GM23338 (cell line): ENCODE data around the gene ARID3A. TPM values are rescaled to one million over a fixed set of nuclear protein-coding genes. Genes with fewer than 3 reads are reported as not detected.

ENCODE experiments used
- ATAC-seq: fragments of 200-7000 bp; cut with Tn5 transposase; 3 replicates; pipeline ENCODE4 v1.9.1; 2020
- DNase-seq: peaks from one replicate; pipeline ENCODE4 v3.0.0-alpha.2; 2015; ENCODE audit warnings: low spot score
- H2AFZ ChIP-seq: fragments of 200-600 bp; sonication (generic); 2 replicates; pipeline ENCODE4 v1.8.0; 2016; ENCODE audit warnings: antibody characterized with exemption, mild to moderate bottlenecking, moderate library complexity
- H3F3A ChIP-seq: fragments of 200-600 bp; sonication (generic); replicated peaks from 2 replicates; pipeline ENCODE4 v1.8.0; 2017; ENCODE audit warnings: antibody characterized with exemption, mixed run types, low read depth
- H3K27ac ChIP-seq: fragments of 200-600 bp; sonication (generic); 2 replicates; pipeline ENCODE4 v1.6.1; 2016; ENCODE audit warnings: low read depth
- H3K27me3 ChIP-seq: fragments of 200-600 bp; sonication (generic); 2 replicates; pipeline ENCODE4 v1.8.0; 2016; ENCODE audit warnings: mild to moderate bottlenecking, mixed run types, moderate library complexity; ENCODE audit not compliant: insufficient read depth
- H3K36me3 ChIP-seq: fragments of 200-600 bp; sonication (generic); 2 replicates; pipeline ENCODE4 v1.8.0; 2016; ENCODE audit warnings: mild to moderate bottlenecking; ENCODE audit not compliant: insufficient read depth
- H3K4me1 ChIP-seq: fragments of 200-600 bp; sonication (generic); 2 replicates; pipeline ENCODE4 v1.8.0; 2016; ENCODE audit warnings: mild to moderate bottlenecking, moderate library complexity; ENCODE audit not compliant: insufficient read depth
- H3K4me2 ChIP-seq: fragments of 200-600 bp; sonication (generic); 2 replicates; pipeline ENCODE4 v1.7.1; 2017; ENCODE audit warnings: mixed run types
- H3K4me3 ChIP-seq: fragments of 200-600 bp; sonication (generic); 2 replicates; pipeline ENCODE4 v1.6.1; 2016; ENCODE audit warnings: mixed run types
- H3K79me2 ChIP-seq: fragments of 200-600 bp; sonication (generic); replicated peaks from 2 replicates; pipeline ENCODE4 v1.8.0; 2017; ENCODE audit warnings: mild to moderate bottlenecking; ENCODE audit not compliant: insufficient read depth
- H3K9me2 ChIP-seq: fragments of 200-600 bp; sonication (generic); 2 replicates; pipeline ENCODE4 v1.8.0; 2017; ENCODE audit not compliant: insufficient read depth
- H4K20me1 ChIP-seq: fragments of 200-600 bp; sonication (generic); replicated peaks from 2 replicates; pipeline ENCODE4 v1.8.0; 2017; ENCODE audit warnings: mild to moderate bottlenecking; ENCODE audit not compliant: insufficient read depth
- H3K27ac Mint-ChIP-seq: 2 replicates; pipeline ENCODE4 v1.8.0; 2020; ENCODE audit warnings: inconsistent platforms, mild to moderate bottlenecking, moderate library complexity, mixed read lengths
- H3K27me3 Mint-ChIP-seq: 3 replicates; pipeline ENCODE4 v1.8.0; 2022; ENCODE audit warnings: low read depth, mild to moderate bottlenecking, moderate library complexity, mixed read lengths, inconsistent platforms; ENCODE audit not compliant: insufficient read depth, poor library complexity
- H3K36me3 Mint-ChIP-seq: 3 replicates; pipeline ENCODE4 v1.8.0; 2021; ENCODE audit warnings: low read depth, mild to moderate bottlenecking, inconsistent platforms, moderate library complexity, mixed read lengths
- H3K4me1 Mint-ChIP-seq: 3 replicates; pipeline ENCODE4 v1.8.0; 2020; ENCODE audit warnings: mild to moderate bottlenecking, inconsistent platforms, mixed read lengths
- H3K4me3 Mint-ChIP-seq: 3 replicates; pipeline ENCODE4 v1.8.0; 2021; ENCODE audit warnings: moderate library complexity, mild to moderate bottlenecking, inconsistent platforms, mixed read lengths
- H3K9me3 Mint-ChIP-seq: 3 replicates; pipeline ENCODE4 v1.8.0; 2020; ENCODE audit warnings: moderate library complexity, mild to moderate bottlenecking, inconsistent platforms, mixed read lengths
- CREB1 ChIP-seq: fragments of 250-450 bp; sonication (Bioruptor Pico); IDR thresholded peaks from 2 replicates; pipeline ENCODE4 v1.5.0; 2020; ENCODE audit warnings: low read depth, mild to moderate bottlenecking, moderate library complexity
- CTCF ChIP-seq, 2 experiments: fragments of 200-600 bp in 1 of 2; sonication (generic) in 1 of 2; conservative IDR thresholded peaks; 2 replicates each; pipeline versions ENCODE4 v1.5.1 to v1.6.1; 2016 to 2017; ENCODE audit warnings: antibody characterized with exemption in 2 of 2, low read depth in 2 of 2, mild to moderate bottlenecking in 2 of 2, moderate library complexity in 1 of 2
- ETS1 ChIP-seq: IDR thresholded peaks from 2 replicates; pipeline ENCODE4 v1.6.1; 2016; ENCODE audit warnings: antibody characterized with exemption
- EZH2 ChIP-seq: fragments of 200-600 bp; sonication (generic); IDR thresholded peaks from one replicate; pipeline ENCODE4 v1.8.0; 2017; ENCODE audit warnings: antibody characterized with exemption, mild to moderate bottlenecking, low read depth; ENCODE audit not compliant: unreplicated experiment
- EZH2phosphoT487 ChIP-seq: fragments of 200-600 bp; sonication (generic); IDR thresholded peaks from one replicate; pipeline ENCODE4 v1.8.1; 2018; ENCODE audit warnings: antibody characterized with exemption; ENCODE audit not compliant: unreplicated experiment
- JUNB ChIP-seq: IDR thresholded peaks from one replicate; pipeline ENCODE4 v1.6.1; 2016; ENCODE audit warnings: antibody characterized with exemption; ENCODE audit not compliant: unreplicated experiment
- NANOG ChIP-seq: IDR thresholded peaks from 2 replicates; pipeline ENCODE4 v1.6.1; 2016; ENCODE audit warnings: antibody characterized with exemption, borderline replicate concordance
- POLR2AphosphoS5 ChIP-seq: IDR thresholded peaks from 2 replicates; pipeline ENCODE4 v1.6.1; 2016; ENCODE audit warnings: antibody characterized with exemption, low read depth
- STAT1 ChIP-seq: IDR thresholded peaks from one replicate; pipeline ENCODE4 v1.6.1; 2016; ENCODE audit warnings: antibody characterized with exemption; ENCODE audit not compliant: unreplicated experiment
- ZNF114 ChIP-seq: fragments of 250-450 bp; sonication (Bioruptor Pico); IDR thresholded peaks from 2 replicates; pipeline ENCODE4 v1.5.0; 2020; ENCODE audit warnings: mild to moderate bottlenecking, moderate library complexity
- ZNF331 ChIP-seq: fragments of 250-450 bp; sonication (Bioruptor Pico); IDR thresholded peaks from 2 replicates; pipeline ENCODE4 v1.5.0; 2020; ENCODE audit warnings: low read depth, mild to moderate bottlenecking, moderate library complexity
- polyA plus RNA-seq: library from polyadenylated mRNA; unstranded; fragments of >200 nt; fragmentation: Nextera tagmentation; extraction: Ambion mirVana; gene quantifications from 2 replicates; pipeline ENCODE4 v1.2.1, GENCODE V29; 2016
- total RNA-seq: library from RNA; depleted of rRNA; stranded (reverse); fragments of >200 nt; shearing (Covaris generic); gene quantifications from 2 replicates; pipeline ENCODE4 v1.2.3, GENCODE V29; 2014
- TF ChIP-seq, protein P1 (sequence below): fragments of 250-450 bp; sonication (Bioruptor Pico); IDR thresholded peaks from 2 replicates; pipeline ENCODE4 v1.5.0; 2020; ENCODE audit warnings: mild to moderate bottlenecking, moderate library complexity
- TF ChIP-seq, protein P2 (sequence below): IDR thresholded peaks from one replicate; pipeline ENCODE4 v1.6.1; 2018; ENCODE audit warnings: antibody characterized with exemption; ENCODE audit not compliant: unreplicated experiment

The ARID3A gene
- total and polyA plus RNA-seq, 2 experiments from 2014 or later: 33.6 to 51.6 TPM

DNA sequence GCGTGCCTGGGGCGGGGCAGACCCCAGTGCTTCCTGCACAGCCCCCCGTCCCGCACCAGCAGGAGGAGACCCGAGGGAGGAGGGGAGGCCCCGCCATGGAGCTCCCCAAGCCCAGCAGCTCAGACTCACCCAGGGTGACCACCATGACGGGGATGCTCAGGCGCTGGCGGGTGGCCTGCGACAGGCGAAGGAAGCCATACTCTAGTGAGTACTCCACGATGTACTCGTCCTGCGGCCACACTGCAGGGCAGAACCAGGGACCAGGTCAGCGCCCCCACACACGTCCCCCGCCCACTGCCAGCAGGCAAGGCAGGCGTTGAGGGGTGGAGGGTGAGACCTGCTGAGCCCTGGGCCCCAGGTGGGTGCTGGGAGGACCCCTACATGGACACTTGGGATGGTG lies 86.5 kb downstream of the ARID3A start (continued):
- no peak for TF ChIP-seq JUNB
- no peak for TF ChIP-seq CREB1 (CRISPR knock-in tag)

GRCh38 chr19:1013218-1013617 lies 87.4 kb downstream of the ARID3A start:
- H3K9me3 Mint-ChIP-seq: no peaks in the 10 kb centered on the region
- peaks cover 3% of the 10 kb centered on the region; the same call in 2 of the 3 replicates for H3K36me3 Mint-ChIP-seq
- Histone ChIP-seq H3F3A (peaks cover 6% of the 10 kb centered on the region; the same call in 1 of the 2 replicates), H3K36me3 (no peaks in the 10 kb centered on the region), H3K27me3 (no peaks in the 10 kb centered on the region), H3K4me2 (no peak overlapping the region), H3K4me3 (no peak overlapping the region), H4K20me1 (peaks cover 23% of the 10 kb centered on the region), H3K27ac (no peak overlapping the region), H3K9me2 (no peaks in the 10 kb centered on the region), H3K79me2 (peaks cover 46% of the 10 kb centered on the region), H3K4me1 (peaks cover 6% of the 10 kb centered on the region; the same call in 1 of the 2 replicates), H2AFZ (no peak overlapping the region)
- no peak overlapping the region for H3K27ac Mint-ChIP-seq
- H3K27me3 Mint-ChIP-seq: peaks cover 7% of the 10 kb centered on the region
- H3K4me3 Mint-ChIP-seq: no peak overlapping the region
- TF ChIP-seq CTCF (conservative IDR thresholded peaks at IDR 0.05; ENCODE audit: low read depth in 2 of 2) (no peak), STAT1 (no peak), ZNF331 (CRISPR knock-in tag) (no peak), EZH2 (no peak), ETS1 (no peak), CREB1 (CRISPR knock-in tag) (no peak), NANOG (no peak), EZH2phosphoT487 (no peak), POLR2AphosphoS5 (no peak), ZNF114 (CRISPR knock-in tag) (no peak), JUNB (no peak)
- TF ChIP-seq, protein P1, sequence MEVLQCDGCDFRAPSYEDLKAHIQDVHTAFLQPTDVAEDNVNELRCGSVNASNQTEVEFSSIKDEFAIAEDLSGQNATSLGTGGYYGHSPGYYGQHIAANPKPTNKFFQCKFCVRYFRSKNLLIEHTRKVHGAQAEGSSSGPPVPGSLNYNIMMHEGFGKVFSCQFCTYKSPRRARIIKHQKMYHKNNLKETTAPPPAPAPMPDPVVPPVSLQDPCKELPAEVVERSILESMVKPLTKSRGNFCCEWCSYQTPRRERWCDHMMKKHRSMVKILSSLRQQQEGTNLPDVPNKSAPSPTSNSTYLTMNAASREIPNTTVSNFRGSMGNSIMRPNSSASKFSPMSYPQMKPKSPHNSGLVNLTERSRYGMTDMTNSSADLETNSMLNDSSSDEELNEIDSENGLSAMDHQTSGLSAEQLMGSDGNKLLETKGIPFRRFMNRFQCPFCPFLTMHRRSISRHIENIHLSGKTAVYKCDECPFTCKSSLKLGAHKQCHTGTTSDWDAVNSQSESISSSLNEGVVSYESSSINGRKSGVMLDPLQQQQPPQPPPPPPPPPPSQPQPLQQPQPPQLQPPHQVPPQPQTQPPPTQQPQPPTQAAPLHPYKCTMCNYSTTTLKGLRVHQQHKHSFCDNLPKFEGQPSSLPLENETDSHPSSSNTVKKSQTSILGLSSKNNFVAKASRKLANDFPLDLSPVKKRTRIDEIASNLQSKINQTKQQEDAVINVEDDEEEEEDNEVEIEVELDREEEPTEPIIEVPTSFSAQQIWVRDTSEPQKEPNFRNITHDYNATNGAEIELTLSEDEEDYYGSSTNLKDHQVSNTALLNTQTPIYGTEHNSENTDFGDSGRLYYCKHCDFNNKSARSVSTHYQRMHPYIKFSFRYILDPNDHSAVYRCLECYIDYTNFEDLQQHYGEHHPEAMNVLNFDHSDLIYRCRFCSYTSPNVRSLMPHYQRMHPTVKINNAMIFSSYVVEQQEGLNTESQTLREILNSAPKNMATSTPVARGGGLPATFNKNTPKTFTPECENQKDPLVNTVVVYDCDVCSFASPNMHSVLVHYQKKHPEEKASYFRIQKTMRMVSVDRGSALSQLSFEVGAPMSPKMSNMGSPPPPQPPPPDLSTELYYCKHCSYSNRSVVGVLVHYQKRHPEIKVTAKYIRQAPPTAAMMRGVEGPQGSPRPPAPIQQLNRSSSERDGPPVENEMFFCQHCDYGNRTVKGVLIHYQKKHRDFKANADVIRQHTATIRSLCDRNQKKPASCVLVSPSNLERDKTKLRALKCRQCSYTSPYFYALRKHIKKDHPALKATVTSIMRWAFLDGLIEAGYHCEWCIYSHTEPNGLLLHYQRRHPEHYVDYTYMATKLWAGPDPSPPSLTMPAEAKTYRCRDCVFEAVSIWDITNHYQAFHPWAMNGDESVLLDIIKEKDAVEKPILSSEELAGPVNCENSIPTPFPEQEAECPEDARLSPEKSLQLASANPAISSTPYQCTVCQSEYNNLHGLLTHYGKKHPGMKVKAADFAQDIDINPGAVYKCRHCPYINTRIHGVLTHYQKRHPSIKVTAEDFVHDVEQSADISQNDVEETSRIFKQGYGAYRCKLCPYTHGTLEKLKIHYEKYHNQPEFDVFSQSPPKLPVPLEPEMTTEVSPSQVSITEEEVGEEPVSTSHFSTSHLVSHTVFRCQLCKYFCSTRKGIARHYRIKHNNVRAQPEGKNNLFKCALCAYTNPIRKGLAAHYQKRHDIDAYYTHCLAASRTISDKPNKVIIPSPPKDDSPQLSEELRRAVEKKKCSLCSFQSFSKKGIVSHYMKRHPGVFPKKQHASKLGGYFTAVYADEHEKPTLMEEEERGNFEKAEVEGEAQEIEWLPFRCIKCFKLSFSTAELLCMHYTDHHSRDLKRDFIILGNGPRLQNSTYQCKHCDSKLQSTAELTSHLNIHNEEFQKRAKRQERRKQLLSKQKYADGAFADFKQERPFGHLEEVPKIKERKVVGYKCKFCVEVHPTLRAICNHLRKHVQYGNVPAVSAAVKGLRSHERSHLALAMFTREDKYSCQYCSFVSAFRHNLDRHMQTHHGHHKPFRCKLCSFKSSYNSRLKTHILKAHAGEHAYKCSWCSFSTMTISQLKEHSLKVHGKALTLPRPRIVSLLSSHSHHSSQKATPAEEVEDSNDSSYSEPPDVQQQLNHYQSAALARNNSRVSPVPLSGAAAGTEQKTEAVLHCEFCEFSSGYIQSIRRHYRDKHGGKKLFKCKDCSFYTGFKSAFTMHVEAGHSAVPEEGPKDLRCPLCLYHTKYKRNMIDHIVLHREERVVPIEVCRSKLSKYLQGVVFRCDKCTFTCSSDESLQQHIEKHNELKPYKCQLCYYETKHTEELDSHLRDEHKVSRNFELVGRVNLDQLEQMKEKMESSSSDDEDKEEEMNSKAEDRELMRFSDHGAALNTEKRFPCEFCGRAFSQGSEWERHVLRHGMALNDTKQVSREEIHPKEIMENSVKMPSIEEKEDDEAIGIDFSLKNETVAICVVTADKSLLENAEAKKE (CRISPR knock-in tag): no peak
- TF ChIP-seq, protein P2, sequence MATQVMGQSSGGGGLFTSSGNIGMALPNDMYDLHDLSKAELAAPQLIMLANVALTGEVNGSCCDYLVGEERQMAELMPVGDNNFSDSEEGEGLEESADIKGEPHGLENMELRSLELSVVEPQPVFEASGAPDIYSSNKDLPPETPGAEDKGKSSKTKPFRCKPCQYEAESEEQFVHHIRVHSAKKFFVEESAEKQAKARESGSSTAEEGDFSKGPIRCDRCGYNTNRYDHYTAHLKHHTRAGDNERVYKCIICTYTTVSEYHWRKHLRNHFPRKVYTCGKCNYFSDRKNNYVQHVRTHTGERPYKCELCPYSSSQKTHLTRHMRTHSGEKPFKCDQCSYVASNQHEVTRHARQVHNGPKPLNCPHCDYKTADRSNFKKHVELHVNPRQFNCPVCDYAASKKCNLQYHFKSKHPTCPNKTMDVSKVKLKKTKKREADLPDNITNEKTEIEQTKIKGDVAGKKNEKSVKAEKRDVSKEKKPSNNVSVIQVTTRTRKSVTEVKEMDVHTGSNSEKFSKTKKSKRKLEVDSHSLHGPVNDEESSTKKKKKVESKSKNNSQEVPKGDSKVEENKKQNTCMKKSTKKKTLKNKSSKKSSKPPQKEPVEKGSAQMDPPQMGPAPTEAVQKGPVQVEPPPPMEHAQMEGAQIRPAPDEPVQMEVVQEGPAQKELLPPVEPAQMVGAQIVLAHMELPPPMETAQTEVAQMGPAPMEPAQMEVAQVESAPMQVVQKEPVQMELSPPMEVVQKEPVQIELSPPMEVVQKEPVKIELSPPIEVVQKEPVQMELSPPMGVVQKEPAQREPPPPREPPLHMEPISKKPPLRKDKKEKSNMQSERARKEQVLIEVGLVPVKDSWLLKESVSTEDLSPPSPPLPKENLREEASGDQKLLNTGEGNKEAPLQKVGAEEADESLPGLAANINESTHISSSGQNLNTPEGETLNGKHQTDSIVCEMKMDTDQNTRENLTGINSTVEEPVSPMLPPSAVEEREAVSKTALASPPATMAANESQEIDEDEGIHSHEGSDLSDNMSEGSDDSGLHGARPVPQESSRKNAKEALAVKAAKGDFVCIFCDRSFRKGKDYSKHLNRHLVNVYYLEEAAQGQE: no peak
- H3K4me1 Mint-ChIP-seq: peaks cover 23% of the 10 kb centered on the region
- ATAC-seq (no peak), DNase-seq (no peak)
